ENCODE data around the gene RPS6KL1.

DNA sequence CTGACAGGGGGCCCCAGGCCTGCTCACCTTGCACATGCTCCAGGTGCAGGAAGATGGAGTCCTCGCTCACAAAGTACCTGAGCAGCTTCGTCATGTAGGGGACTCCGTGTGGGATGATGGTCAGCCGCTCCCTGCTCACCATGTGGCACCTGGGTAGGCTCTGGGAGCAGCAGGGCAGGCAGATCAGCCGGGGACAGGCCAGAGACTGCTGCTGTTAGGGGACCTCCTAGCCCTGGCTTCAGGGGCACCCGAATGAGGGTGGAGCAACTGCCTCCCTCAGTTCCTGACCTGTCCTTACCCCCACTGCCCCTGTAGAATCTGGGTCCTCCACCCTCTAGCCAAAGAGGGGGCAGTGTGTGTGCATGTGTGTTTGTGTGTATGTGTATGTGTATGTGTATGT, 11.8 kb downstream of the RPS6KL1 start:
- no peak for TF ChIP-seq POLR2A (IDR thresholded peaks at IDR 0.05)
- TF ChIP-seq, protein P1, sequence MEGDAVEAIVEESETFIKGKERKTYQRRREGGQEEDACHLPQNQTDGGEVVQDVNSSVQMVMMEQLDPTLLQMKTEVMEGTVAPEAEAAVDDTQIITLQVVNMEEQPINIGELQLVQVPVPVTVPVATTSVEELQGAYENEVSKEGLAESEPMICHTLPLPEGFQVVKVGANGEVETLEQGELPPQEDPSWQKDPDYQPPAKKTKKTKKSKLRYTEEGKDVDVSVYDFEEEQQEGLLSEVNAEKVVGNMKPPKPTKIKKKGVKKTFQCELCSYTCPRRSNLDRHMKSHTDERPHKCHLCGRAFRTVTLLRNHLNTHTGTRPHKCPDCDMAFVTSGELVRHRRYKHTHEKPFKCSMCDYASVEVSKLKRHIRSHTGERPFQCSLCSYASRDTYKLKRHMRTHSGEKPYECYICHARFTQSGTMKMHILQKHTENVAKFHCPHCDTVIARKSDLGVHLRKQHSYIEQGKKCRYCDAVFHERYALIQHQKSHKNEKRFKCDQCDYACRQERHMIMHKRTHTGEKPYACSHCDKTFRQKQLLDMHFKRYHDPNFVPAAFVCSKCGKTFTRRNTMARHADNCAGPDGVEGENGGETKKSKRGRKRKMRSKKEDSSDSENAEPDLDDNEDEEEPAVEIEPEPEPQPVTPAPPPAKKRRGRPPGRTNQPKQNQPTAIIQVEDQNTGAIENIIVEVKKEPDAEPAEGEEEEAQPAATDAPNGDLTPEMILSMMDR (IDR thresholded peaks at IDR 0.05) = no peak

All from esophagus squamous epithelium (tissue), 4 donors.